Measurements from ENCODE around the gene SLIT3.

DNA sequence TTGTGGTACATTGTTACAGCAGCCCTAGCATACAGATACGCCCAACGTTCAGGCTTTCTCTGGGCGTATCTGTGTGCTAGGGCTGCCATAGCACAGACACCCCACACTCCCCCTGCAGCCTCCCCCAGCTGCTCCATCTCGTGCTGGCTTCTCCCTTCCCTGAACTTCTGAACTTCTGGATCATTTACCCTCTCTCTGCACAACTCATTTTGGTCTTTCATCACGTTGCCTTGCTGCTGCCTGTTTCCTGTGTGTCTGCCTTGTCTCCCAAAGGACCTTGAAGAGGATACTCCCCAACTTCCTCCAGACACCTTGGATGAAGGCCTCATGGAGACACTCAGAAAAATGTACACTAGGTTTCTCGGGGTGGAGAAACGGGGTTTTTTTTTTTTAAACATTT is 37.3 kb downstream of the SLIT3 start:
- TF ChIP-seq, protein P1, sequence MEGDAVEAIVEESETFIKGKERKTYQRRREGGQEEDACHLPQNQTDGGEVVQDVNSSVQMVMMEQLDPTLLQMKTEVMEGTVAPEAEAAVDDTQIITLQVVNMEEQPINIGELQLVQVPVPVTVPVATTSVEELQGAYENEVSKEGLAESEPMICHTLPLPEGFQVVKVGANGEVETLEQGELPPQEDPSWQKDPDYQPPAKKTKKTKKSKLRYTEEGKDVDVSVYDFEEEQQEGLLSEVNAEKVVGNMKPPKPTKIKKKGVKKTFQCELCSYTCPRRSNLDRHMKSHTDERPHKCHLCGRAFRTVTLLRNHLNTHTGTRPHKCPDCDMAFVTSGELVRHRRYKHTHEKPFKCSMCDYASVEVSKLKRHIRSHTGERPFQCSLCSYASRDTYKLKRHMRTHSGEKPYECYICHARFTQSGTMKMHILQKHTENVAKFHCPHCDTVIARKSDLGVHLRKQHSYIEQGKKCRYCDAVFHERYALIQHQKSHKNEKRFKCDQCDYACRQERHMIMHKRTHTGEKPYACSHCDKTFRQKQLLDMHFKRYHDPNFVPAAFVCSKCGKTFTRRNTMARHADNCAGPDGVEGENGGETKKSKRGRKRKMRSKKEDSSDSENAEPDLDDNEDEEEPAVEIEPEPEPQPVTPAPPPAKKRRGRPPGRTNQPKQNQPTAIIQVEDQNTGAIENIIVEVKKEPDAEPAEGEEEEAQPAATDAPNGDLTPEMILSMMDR (IDR thresholded peaks at IDR 0.05; ENCODE audit: low read depth, low read length): no peak
- TF ChIP-seq, protein P2, sequence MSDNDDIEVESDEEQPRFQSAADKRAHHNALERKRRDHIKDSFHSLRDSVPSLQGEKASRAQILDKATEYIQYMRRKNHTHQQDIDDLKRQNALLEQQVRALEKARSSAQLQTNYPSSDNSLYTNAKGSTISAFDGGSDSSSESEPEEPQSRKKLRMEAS (IDR thresholded peaks at IDR 0.05; ENCODE audit: low read depth, low read length): no peak

All from NB4 (cell line).